ENCODE data around the gene SHANK1. TPM values are rescaled to one million over a fixed set of nuclear protein-coding genes. Genes with fewer than 3 reads are reported as not detected.
A peak's percentile ranks its signal among the peaks of the same experiment; 100 is the strongest.

SHANK1 gene
- total and polyA plus RNA-seq, 4 donors = 0.06 to 0.28 (median 0.17) TPM; not detected in 1

GRCh38 chr19:50695251-50696093, 24.1 kb downstream of the SHANK1 start:
- Histone ChIP-seq H3K27me3 (ENCODE audit: control insufficient read depth in 4 of 4, insufficient read depth in 4 of 4, low read length in 3 of 4) (peaks cover 0 to 11% (median 1%) of the 10 kb centered on the region in 4 donors), H3K9ac (ENCODE audit: low read depth in 1 of 2, low read length in 2 of 2) (no peak overlapping the region), H3K27ac (ENCODE audit: low read depth in 1 of 2, low read length in 2 of 2) (no peak overlapping the region), H3K4me3 (ENCODE audit: low read depth in 1 of 3, low read length in 3 of 3) (no peak overlapping the region), H3K4me1 (ENCODE audit: control insufficient read depth in 4 of 4, insufficient read depth in 4 of 4, low read length in 3 of 4) (no peaks in the 10 kb centered on the region), H3K36me3 (ENCODE audit: control insufficient read depth in 4 of 4, insufficient read depth in 3 of 4, low read depth in 1 of 4, low read length in 3 of 4) (no peaks in the 10 kb centered on the region), H3K9me3 (ENCODE audit: control insufficient read depth in 4 of 4, low read length in 3 of 4) (no peaks in the 10 kb centered on the region)
- 6% methylated on average over 80 of the region's 81 CpGs for WGBS
- no peak for TF ChIP-seq ATF3 (IDR thresholded peaks at IDR 0.05)
- TF ChIP-seq, protein P1, sequence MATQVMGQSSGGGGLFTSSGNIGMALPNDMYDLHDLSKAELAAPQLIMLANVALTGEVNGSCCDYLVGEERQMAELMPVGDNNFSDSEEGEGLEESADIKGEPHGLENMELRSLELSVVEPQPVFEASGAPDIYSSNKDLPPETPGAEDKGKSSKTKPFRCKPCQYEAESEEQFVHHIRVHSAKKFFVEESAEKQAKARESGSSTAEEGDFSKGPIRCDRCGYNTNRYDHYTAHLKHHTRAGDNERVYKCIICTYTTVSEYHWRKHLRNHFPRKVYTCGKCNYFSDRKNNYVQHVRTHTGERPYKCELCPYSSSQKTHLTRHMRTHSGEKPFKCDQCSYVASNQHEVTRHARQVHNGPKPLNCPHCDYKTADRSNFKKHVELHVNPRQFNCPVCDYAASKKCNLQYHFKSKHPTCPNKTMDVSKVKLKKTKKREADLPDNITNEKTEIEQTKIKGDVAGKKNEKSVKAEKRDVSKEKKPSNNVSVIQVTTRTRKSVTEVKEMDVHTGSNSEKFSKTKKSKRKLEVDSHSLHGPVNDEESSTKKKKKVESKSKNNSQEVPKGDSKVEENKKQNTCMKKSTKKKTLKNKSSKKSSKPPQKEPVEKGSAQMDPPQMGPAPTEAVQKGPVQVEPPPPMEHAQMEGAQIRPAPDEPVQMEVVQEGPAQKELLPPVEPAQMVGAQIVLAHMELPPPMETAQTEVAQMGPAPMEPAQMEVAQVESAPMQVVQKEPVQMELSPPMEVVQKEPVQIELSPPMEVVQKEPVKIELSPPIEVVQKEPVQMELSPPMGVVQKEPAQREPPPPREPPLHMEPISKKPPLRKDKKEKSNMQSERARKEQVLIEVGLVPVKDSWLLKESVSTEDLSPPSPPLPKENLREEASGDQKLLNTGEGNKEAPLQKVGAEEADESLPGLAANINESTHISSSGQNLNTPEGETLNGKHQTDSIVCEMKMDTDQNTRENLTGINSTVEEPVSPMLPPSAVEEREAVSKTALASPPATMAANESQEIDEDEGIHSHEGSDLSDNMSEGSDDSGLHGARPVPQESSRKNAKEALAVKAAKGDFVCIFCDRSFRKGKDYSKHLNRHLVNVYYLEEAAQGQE (IDR thresholded peaks at IDR 0.05) = peak; percentile 94
- no peak for DNase-seq (ENCODE audit: low spot score)

- H3K9me3 ChIP-seq (ENCODE audit: control insufficient read depth in 4 of 4, low read length in 3 of 4) = no peaks in the 10 kb centered on the region
- TF ChIP-seq, protein P1 (IDR thresholded peaks at IDR 0.05) = no peak
- TF ChIP-seq RAD21 (IDR thresholded peaks at IDR 0.05) = no peak
- TF ChIP-seq YY1 (IDR thresholded peaks at IDR 0.05) = no peak
- TF ChIP-seq SP1 (IDR thresholded peaks at IDR 0.05) = no peak
- TF ChIP-seq ZBTB33 (IDR thresholded peaks at IDR 0.05) = no peak
- no peak for TF ChIP-seq MAX (IDR thresholded peaks at IDR 0.05)
- no peak for TF ChIP-seq GABPA (IDR thresholded peaks at IDR 0.05 in 1 of 2, conservative IDR thresholded peaks at IDR 0.05 in 1 of 2)
- no peak for TF ChIP-seq RXRA (IDR thresholded peaks at IDR 0.05)
- no peak for TF ChIP-seq HNF4G (IDR thresholded peaks at IDR 0.05)
- TF ChIP-seq FOXA2 (IDR thresholded peaks at IDR 0.05) = no peak
- no peak for TF ChIP-seq EGR1 (IDR thresholded peaks at IDR 0.05; ENCODE audit: low read depth in 2 of 2)
- no peak for TF ChIP-seq TAF1 (conservative IDR thresholded peaks at IDR 0.05)
- TF ChIP-seq FOXA1 (IDR thresholded peaks at IDR 0.05) = no peak
- 5% methylated on average over 51 of the region's 51 CpGs for WGBS
- H3K4me3 ChIP-seq (ENCODE audit: low read depth in 1 of 3, low read length in 3 of 3) = no peak overlapping the region
- H3K27me3 ChIP-seq (ENCODE audit: control insufficient read depth in 4 of 4, insufficient read depth in 4 of 4, low read length in 3 of 4) = peaks cover 0 to 11% (median 1%) of the 10 kb centered on the region in 4 donors
- no peak for DNase-seq (ENCODE audit: low spot score)
- H3K27ac ChIP-seq (ENCODE audit: low read depth in 1 of 2, low read length in 2 of 2) = no peak overlapping the region
- H3K9ac ChIP-seq (ENCODE audit: low read depth in 1 of 2, low read length in 2 of 2) = no peak overlapping the region
- H3K36me3 ChIP-seq (ENCODE audit: control insufficient read depth in 4 of 4, insufficient read depth in 3 of 4, low read depth in 1 of 4, low read length in 3 of 4) = no peaks in the 10 kb centered on the region
- H3K4me1 ChIP-seq (ENCODE audit: control insufficient read depth in 4 of 4, insufficient read depth in 4 of 4, low read length in 3 of 4) = no peaks in the 10 kb centered on the region
Measured at GRCh38 chr19:50694815-50695145, 24.8 kb downstream of the SHANK1 start.

Data from liver (tissue), 9 donors.